NCI-H2171 (cell line): ENCODE measurements around the gene TTLL7.

Experiments used
- DNase-seq: peaks from one replicate; lab custom pipeline; 2025; lab: John Stamatoyannopoulos, UW

Gene TTLL7

DNA sequence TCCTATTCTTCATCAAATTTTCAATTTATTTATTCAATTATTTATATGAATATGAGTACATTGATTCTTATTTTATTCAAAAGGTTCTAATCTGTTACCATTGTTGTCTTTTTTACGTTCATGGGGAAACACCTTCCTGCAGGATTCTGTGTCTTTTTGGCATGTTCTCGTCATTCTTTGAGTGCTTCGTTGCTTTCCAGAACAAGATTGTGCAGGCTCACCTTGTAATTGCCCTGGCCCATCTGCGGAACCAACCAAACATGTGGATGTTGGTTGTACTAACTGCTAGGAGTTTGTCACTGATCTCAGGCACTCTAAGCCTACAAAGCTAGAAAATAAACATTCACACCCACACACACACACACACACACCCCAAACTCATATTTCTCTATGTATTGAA, 182.1 kb downstream of the TTLL7 start:
- DNase-seq = no peak

GRCh38 chr1:83815330-83815729, 183.6 kb downstream of the TTLL7 start:
- DNase-seq = no peak
